Neural crest cell (in vitro differentiated cells): ENCODE data around the gene KRTAP19-3. TPM values are rescaled to one million over a fixed set of nuclear protein-coding genes. Genes with fewer than 3 reads are reported as not detected.
"Not testable (repeated sequence)": the region's sequence is repeated elsewhere in the genome, so short reads cannot be mapped to it uniquely, and the experiment has no call there.

Source experiments
- DNase-seq: peaks from one replicate; pipeline ENCODE4 v3.0.0; 2021; ENCODE audit warnings: low read depth, mixed read lengths, low spot score
- H3K27ac Mint-ChIP-seq: one replicate; pipeline ENCODE4 v1.8.0; 2021; ENCODE audit warnings: mild to moderate bottlenecking, mixed read lengths; ENCODE audit not compliant: unreplicated experiment
- H3K27me3 Mint-ChIP-seq: 2 replicates; pipeline ENCODE4 v1.8.0; 2021; ENCODE audit warnings: low read depth, mild to moderate bottlenecking, mixed read lengths
- H3K36me3 Mint-ChIP-seq: 2 replicates; pipeline ENCODE4 v1.8.0; 2021; ENCODE audit warnings: low read depth, mild to moderate bottlenecking, mixed read lengths
- H3K4me1 Mint-ChIP-seq: 2 replicates; pipeline ENCODE4 v1.8.0; 2021; ENCODE audit warnings: mixed read lengths
- H3K4me3 Mint-ChIP-seq: one replicate; pipeline ENCODE4 v1.8.0; 2021; ENCODE audit warnings: mild to moderate bottlenecking, mixed read lengths
- H3K9me3 Mint-ChIP-seq: 2 replicates; pipeline ENCODE4 v1.8.0; 2021; ENCODE audit warnings: mixed read lengths
- long read RNA-seq: library from polyadenylated mRNA; unstranded; transcript quantifications from one replicate; pipeline ENCODE4 v2.0.0, GENCODE V29; 2020
- total RNA-seq: library from RNA; stranded (reverse); gene quantifications from 2 replicates; pipeline ENCODE4 v1.2.1, GENCODE V29; 2021
- TF ChIP-seq, protein P1 (sequence below): fragments of 200-600 bp; sonication (generic); conservative IDR thresholded peaks from 2 replicates; pipeline ENCODE4 v1.5.0; 2021; ENCODE audit warnings: antibody characterized with exemption, mild to moderate bottlenecking

KRTAP19-3 gene
- total RNA-seq = not detected in 2 replicates
- long read RNA-seq = 0 reads

DNA sequence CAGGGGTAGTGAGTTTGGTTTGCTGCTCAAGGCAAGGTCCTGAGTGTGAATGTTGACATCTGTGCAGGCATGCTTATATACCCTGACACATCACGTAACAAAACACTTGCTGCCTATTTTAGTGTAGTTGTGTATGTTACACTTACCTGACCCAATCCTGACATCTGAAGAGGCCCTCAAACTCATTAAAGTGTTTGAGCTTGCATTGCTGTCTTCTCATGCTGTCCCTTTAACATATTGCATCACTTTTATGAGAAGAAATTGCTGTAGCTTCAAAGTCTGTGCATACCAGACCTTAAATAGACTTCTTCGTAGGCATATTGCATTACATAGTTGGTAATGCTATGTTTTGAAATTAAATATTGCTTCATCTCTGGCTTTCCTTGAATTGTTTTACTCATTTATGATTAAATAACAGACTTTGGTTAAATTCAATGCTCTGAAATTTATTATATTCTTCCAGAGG lies at the start of gene KRTAP19-3:
Gene KRTAP19-3, minus strand, starts transcription at position 51 of the 466 bp plus-strand sequence. CDS start 56 bp downstream, outside the sequence.
- H3K27ac Mint-ChIP-seq = no peak within 1 kb of the TSS
- no peak within 1 kb of the TSS for H3K4me3 Mint-ChIP-seq
- no peaks in the 10 kb centered on the region for H3K36me3 Mint-ChIP-seq
- TF ChIP-seq, protein P1, sequence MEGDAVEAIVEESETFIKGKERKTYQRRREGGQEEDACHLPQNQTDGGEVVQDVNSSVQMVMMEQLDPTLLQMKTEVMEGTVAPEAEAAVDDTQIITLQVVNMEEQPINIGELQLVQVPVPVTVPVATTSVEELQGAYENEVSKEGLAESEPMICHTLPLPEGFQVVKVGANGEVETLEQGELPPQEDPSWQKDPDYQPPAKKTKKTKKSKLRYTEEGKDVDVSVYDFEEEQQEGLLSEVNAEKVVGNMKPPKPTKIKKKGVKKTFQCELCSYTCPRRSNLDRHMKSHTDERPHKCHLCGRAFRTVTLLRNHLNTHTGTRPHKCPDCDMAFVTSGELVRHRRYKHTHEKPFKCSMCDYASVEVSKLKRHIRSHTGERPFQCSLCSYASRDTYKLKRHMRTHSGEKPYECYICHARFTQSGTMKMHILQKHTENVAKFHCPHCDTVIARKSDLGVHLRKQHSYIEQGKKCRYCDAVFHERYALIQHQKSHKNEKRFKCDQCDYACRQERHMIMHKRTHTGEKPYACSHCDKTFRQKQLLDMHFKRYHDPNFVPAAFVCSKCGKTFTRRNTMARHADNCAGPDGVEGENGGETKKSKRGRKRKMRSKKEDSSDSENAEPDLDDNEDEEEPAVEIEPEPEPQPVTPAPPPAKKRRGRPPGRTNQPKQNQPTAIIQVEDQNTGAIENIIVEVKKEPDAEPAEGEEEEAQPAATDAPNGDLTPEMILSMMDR = no peak
- H3K4me1 Mint-ChIP-seq = no peaks in the 10 kb centered on the region
- peaks cover 7% of the 10 kb centered on the region for H3K9me3 Mint-ChIP-seq
- no peaks in the 10 kb centered on the region for H3K27me3 Mint-ChIP-seq
- no peak for DNase-seq

DNA sequence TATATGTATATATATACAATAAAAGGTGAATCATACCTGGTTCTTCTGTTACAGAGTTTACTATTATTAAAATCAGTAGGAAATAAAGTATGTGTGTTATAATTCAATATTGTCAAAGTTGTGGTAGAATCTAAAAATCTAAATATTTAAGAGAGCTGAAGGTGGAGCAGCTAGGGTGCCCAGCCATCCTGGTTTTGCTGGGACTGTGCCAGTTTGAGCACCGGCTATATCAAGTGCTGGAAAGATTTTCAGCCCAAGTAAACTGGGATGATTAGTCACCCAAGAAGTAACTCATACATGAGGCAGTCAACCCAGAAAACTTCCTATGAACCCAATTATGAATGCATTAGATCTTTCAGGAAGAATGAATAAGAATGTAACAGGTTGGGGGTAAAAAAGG lies 27.1 kb upstream of the KRTAP19-3 start:
- H3K9me3 Mint-ChIP-seq = peaks cover 7% of the 10 kb centered on the region
- peaks cover 7% of the 10 kb centered on the region for H3K27me3 Mint-ChIP-seq
- H3K36me3 Mint-ChIP-seq = no peaks in the 10 kb centered on the region
- DNase-seq = no peak
- no peak overlapping the region for H3K4me3 Mint-ChIP-seq
- TF ChIP-seq, protein P1 = no peak
- H3K27ac Mint-ChIP-seq = no peak overlapping the region
- H3K4me1 Mint-ChIP-seq = no peaks in the 10 kb centered on the region

DNA sequence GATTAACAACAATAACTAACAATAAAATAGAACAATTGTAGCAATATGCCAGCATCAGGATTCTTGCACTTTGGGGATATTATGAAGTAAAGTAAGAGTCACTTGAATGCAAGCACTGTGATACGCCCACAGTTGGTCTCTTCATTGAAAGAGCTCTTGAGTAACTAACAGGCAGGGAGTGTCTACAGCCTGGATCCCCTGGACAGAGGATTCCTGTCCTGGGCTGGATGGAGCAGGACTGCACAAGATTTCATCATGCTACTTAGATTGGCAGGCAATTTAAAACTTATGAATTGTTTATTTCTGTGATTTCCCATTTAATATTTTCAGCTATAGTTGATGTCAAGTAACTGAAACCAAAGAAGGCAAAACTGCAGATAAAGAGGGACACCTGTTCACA lies 23.9 kb upstream of the KRTAP19-3 start:
- peaks cover 7% of the 10 kb centered on the region for H3K27me3 Mint-ChIP-seq
- H3K36me3 Mint-ChIP-seq = no peaks in the 10 kb centered on the region
- no peaks in the 10 kb centered on the region for H3K4me1 Mint-ChIP-seq
- H3K4me3 Mint-ChIP-seq = no peak overlapping the region
- H3K27ac Mint-ChIP-seq = no peak overlapping the region
- TF ChIP-seq, protein P1 = no peak
- peaks cover 7% of the 10 kb centered on the region for H3K9me3 Mint-ChIP-seq
- DNase-seq = no peak

DNA sequence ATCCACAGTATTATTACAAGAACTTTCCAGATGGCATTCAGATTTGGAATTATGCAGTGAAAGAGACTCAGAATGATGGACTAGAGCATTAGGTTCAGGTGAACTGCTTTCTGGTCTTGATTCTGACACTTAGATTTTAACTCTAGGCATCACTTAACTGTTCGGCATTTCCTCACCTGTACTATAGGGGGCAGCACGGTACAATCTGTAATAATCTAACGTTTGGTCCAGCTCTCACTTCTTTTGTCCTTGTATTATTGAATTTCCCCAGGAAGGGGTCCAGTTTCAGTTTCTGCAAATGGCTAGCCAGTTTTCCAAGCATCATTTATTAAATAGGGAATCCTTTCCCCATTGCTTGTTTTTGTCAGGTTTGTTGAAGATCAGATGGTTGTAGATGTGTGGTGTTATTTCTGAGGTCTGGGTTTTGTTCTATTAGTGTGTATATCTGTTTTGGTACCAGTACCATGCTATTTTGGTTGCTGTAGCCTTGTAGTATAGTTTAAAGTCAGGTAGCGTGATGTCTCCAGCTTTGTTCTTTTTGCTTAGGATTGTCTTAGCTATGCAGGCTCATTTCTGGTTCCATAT lies 13.9 kb upstream of the KRTAP19-3 start:
- TF ChIP-seq, protein P1 = peak; percentile 58
- not testable (repeated sequence) for H3K27me3 Mint-ChIP-seq, H3K36me3 Mint-ChIP-seq, H3K9me3 Mint-ChIP-seq, H3K4me3 Mint-ChIP-seq, DNase-seq, H3K4me1 Mint-ChIP-seq, H3K27ac Mint-ChIP-seq

DNA sequence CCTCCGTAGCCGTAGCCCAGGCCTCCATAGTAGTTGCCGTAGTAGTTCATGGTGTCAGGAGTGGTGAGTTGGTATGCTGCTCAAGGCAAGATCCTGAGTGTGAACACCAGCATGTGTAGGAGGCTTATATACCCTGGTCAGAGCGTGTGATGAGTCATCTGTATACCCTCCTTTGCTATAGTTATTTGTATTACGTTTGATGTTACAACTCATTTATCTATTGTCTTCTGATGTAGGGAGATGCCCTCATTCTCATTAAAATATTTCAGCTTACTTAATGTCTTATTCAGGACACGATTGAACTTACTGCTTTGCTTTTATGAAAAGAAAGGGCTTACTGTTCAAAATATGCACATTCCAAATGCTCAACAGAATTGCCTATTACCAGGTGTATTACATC lies 10.2 kb upstream of the KRTAP19-3 start, which contains the start of gene KRTAP19-5:
Gene KRTAP19-5, minus strand, starts transcription at position 101 of the 400 bp plus-strand sequence. Its CDS starts 51 bp downstream, at position 50.
- Mint-ChIP-seq H3K4me1 (no peaks in the 10 kb centered on the region), H3K27me3 (no peaks in the 10 kb centered on the region), H3K36me3 (no peaks in the 10 kb centered on the region), H3K27ac (no peak within 1 kb of the TSS), H3K4me3 (no peak within 1 kb of the TSS), H3K9me3 (peaks cover 3% of the 10 kb centered on the region)
- no peak for DNase-seq
- TF ChIP-seq, protein P1 = no peak
